ENCODE results near the gene PTK6. TPM values are rescaled to one million over a fixed set of nuclear protein-coding genes. Genes with fewer than 3 reads are reported as not detected.
A peak's percentile ranks its signal among the peaks of the same experiment; 100 is the strongest.

Gene PTK6
- total and polyA plus RNA-seq, 3 donors from 2014 or later = 0.26 to 0.37 TPM; not detected in 1

GRCh38 chr20:63488315-63489251 is 48.6 kb downstream of the PTK6 start:
- DNase-seq = no peak
- TF ChIP-seq CTCF (IDR thresholded peaks at IDR 0.05) (no peak), POLR2A (IDR thresholded peaks at IDR 0.05) (no peak)
- WGBS, 2 donors = 9 to 19% methylated on average over 20 to 72 of the region's 83 CpGs
- no peaks in the 10 kb centered on the region for H3K9me3 ChIP-seq
- intact Hi-C loops (cut with DNase I; ENCODE audit: low total_unique reads) = no loop called here
- H3K27ac ChIP-seq = no peak overlapping the region
- H3K27me3 ChIP-seq = no peaks in the 10 kb centered on the region
- H3K36me3 ChIP-seq (ENCODE audit: low read depth, missing control alignments) = no peaks in the 10 kb centered on the region
- peak overlapping the region; percentile 26 to 31 for H3K4me3 ChIP-seq
- no peaks in the 10 kb centered on the region for H3K4me1 ChIP-seq

DNA sequence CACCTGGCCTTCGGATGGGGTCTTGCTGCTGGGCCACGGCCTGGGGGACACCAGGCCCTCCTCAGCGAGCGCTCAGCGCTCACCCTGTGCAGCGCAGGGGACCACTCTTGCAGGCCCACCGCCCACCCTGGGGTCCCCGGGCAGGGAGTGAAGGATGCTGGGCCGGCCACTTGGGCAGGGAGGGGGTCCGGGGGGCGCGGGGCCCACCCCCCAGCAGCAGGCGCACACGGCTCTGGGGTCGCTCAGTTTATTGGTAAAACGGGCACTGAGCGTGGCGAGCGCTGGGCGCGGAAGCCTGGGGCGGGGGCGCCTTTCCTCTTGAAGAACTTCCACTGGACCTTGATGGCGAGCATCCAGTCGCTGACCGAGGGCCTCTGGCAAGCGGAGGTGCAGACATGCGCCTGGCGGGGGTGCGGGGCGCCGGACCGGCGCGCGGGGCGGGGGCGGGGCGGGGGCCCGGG is 49.4 kb downstream of the PTK6 start:
- H3K27ac ChIP-seq = no peak overlapping the region
- no peaks in the 10 kb centered on the region for H3K4me1 ChIP-seq
- no peaks in the 10 kb centered on the region for H3K9me3 ChIP-seq
- intact Hi-C loops (cut with DNase I; ENCODE audit: low total_unique reads) = no loop called here
- no peak for DNase-seq
- TF ChIP-seq POLR2A (IDR thresholded peaks at IDR 0.05) = no peak
- TF ChIP-seq CTCF (IDR thresholded peaks at IDR 0.05) = no peak
- no peak overlapping the region for H3K4me3 ChIP-seq
- 19% methylated on average over 22 of the region's 40 CpGs; no CpG with 5 or more reads in 1 of the 2 donors for WGBS, 2 donors
- no peaks in the 10 kb centered on the region for H3K36me3 ChIP-seq (ENCODE audit: low read depth, missing control alignments)
- no peaks in the 10 kb centered on the region for H3K27me3 ChIP-seq

- Histone ChIP-seq H3K4me1 (no peaks in the 10 kb centered on the region), H3K9me3 (no peaks in the 10 kb centered on the region), H3K27ac (no peak overlapping the region), H3K27me3 (no peaks in the 10 kb centered on the region), H3K36me3 (ENCODE audit: low read depth, missing control alignments) (no peaks in the 10 kb centered on the region), H3K4me3 (no peak overlapping the region)
- DNase-seq = no peak
- 41 to 43% methylated on average over 4 to 14 of the region's 14 CpGs for whole genome bisulfite sequencing, 2 donors
- no peak for TF ChIP-seq CTCF (IDR thresholded peaks at IDR 0.05)
- no peak for TF ChIP-seq POLR2A (IDR thresholded peaks at IDR 0.05)
- intact Hi-C loops (cut with DNase I; ENCODE audit: low total_unique reads) = no loop called here
Measured at GRCh38 chr20:63487116-63487764, 49.9 kb downstream of the PTK6 start.

DNA sequence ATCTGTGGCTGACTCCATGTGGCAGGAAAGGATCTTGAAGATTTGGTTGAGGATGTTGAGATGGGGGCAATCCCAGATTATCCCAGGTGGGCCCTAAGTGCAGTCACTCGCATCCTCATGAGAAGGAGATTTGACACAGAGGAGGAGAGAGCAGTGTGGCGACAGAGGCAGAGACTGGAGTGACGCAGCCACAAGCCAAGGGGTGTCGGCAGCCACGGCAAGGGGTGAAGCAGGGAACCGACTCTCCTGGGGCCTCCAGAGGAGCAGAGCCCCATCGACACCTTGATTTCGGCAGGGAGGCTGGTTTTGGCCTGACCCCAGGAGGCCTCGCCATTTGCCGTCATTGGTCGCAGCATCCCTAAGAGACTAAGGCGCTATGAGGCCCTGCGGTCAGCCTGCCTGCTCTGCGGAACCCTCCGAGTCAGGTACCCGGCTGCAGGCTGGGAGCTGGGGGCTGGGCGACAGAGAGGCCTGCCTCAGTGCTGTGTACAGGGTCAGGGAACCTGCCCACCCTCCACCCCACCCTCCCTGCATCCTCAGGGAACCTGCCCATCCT is 50.8 kb downstream of the PTK6 start:
- Histone ChIP-seq H3K27me3 (no peaks in the 10 kb centered on the region), H3K4me3 (no peak overlapping the region), H3K9me3 (no peaks in the 10 kb centered on the region), H3K27ac (no peak overlapping the region), H3K36me3 (ENCODE audit: low read depth, missing control alignments) (no peaks in the 10 kb centered on the region), H3K4me1 (no peaks in the 10 kb centered on the region)
- TF ChIP-seq POLR2A (IDR thresholded peaks at IDR 0.05) = no peak
- TF ChIP-seq CTCF (IDR thresholded peaks at IDR 0.05) = no peak
- intact Hi-C loops (cut with DNase I; ENCODE audit: low total_unique reads) = no loop called here
- 89 to 97% methylated on average over 17 of the region's 17 CpGs for WGBS, 2 donors
- no peak for DNase-seq

Measured in testis (tissue), 3 donors.